ENCODE results near the gene GLDN.

GLDN gene

GRCh38 chr15:51322621-51323296, 18.7 kb upstream of the GLDN start:
- DNase-seq, result no peak

- no peak for DNase-seq
Measured at GRCh38 chr15:51323749-51324148, 17.7 kb upstream of the GLDN start.

- DNase-seq, result no peak
Measured at GRCh38 chr15:51325167-51325566, 16.3 kb upstream of the GLDN start.

GRCh38 chr15:51327081-51327480, 14.4 kb upstream of the GLDN start:
- DNase-seq, result no peak

GRCh38 chr15:51328926-51329325, 12.5 kb upstream of the GLDN start:
- no peak for DNase-seq

GRCh38 chr15:51331141-51331540, 10.3 kb upstream of the GLDN start:
- no peak for DNase-seq

- peak in 2 of 56 donors; percentile 7 to 21 for DNase-seq
Measured at GRCh38 chr15:51332206-51333147, 9.0 kb upstream of the GLDN start.

GRCh38 chr15:51333571-51333970, 7.9 kb upstream of the GLDN start:
- DNase-seq, result no peak

GRCh38 chr15:51334011-51334451, 7.4 kb upstream of the GLDN start:
- no peak for DNase-seq

- DNase-seq, result no peak
Measured at GRCh38 chr15:51335087-51335486, 6.4 kb upstream of the GLDN start.

- DNase-seq, result peak in 9 of 56 donors; percentile 8 to 44 (median 12)
Measured at GRCh38 chr15:51335538-51336410, 5.7 kb upstream of the GLDN start.

- no peak for DNase-seq
Measured at GRCh38 chr15:51338496-51338895, 3.0 kb upstream of the GLDN start, which contains the start of gene CYP19A1. TSS of gene CYP19A1 (minus strand) at chr15:51338596. CDS start at chr15:51242912, 95,684 bp downstream.

- peak in 14 of 56 donors; percentile 9 to 62 (median 44) for DNase-seq
Measured at GRCh38 chr15:51342227-51342999, 958 bp downstream of the GLDN start.

- peak in 2 of 56 donors; percentile 18 to 47 for DNase-seq
Measured at GRCh38 chr15:51343466-51343865, 2.0 kb downstream of the GLDN start.

- DNase-seq, result no peak
Measured at GRCh38 chr15:51346136-51346535, 4.7 kb downstream of the GLDN start.

- peak in 6 of 56 donors; percentile 8 to 52 (median 22) for DNase-seq
Measured at GRCh38 chr15:51348688-51349087, 7.2 kb downstream of the GLDN start.

GRCh38 chr15:51349156-51349844, 7.8 kb downstream of the GLDN start:
- DNase-seq, result peak in 3 of 56 donors; percentile 7 to 16 (median 14)

GRCh38 chr15:51350723-51351122, 9.3 kb downstream of the GLDN start:
- no peak for DNase-seq

GRCh38 chr15:51353976-51354375, 12.5 kb downstream of the GLDN start:
- DNase-seq, result no peak

- no peak for DNase-seq
Measured at GRCh38 chr15:51355096-51355495, 13.6 kb downstream of the GLDN start.
